H1 (cell line): ENCODE results near the gene ATAT1. TPM values are rescaled to one million over a fixed set of nuclear protein-coding genes. Genes with fewer than 3 reads are reported as not detected.

Source experiments
- CTCF ChIA-PET: fragments of 300-600 bp; sonication (Branson Sonifier 250); formaldehyde crosslinking; loops from one replicate; lab custom pipeline; 2021; ENCODE audit not compliant: partially characterized antibody; lab: Charles Lee
- POLR2A ChIA-PET: fragments of 300-600 bp; sonication (Branson Sonifier 250); formaldehyde crosslinking; loops from one replicate; lab custom pipeline; 2021; ENCODE audit warnings: inconsistent platforms; ENCODE audit not compliant: partially characterized antibody; lab: Charles Lee
- DNase-seq, 2 experiments: peaks; one replicate each; pipeline versions ENCODE4 v3.0.0 to v3.0.0-alpha.2; 2010 to 2022; ENCODE audit warnings: low spot score in 2 of 2, low read depth in 1 of 2, mixed read lengths in 1 of 2
- FAIRE-seq: peaks from 2 replicates; lab custom pipeline; 2011; peaks lifted over from hg19 to GRCh38; lab: Jason Lieb, UNC
- H2AFZ ChIP-seq: 2 replicates; pipeline ENCODE4 v1.8.1; 2012; ENCODE audit warnings: low read length, inconsistent platforms
- H2AK5ac ChIP-seq: 2 replicates; pipeline ENCODE4 v1.6.1; 2013; ENCODE audit warnings: low read depth, low read length
- H2BK120ac ChIP-seq: replicated peaks from 2 replicates; pipeline ENCODE3; 2013; ENCODE audit warnings: low read depth, low read length, inconsistent platforms
- H2BK12ac ChIP-seq: 2 replicates; pipeline ENCODE4 v1.6.1; 2013; ENCODE audit warnings: low read depth, low read length
- H2BK15ac ChIP-seq: 2 replicates; pipeline ENCODE4 v1.6.1; 2013; ENCODE audit warnings: low read length
- H2BK20ac ChIP-seq: 2 replicates; pipeline ENCODE4 v1.6.1; 2013; ENCODE audit warnings: low read length
- H2BK5ac ChIP-seq: 2 replicates; pipeline ENCODE4 v1.6.1; 2013; ENCODE audit warnings: low read depth, low read length
- H3K14ac ChIP-seq: 2 replicates; pipeline ENCODE4 v1.6.1; 2013; ENCODE audit warnings: inconsistent platforms; ENCODE audit not compliant: insufficient read length
- H3K18ac ChIP-seq: 2 replicates; pipeline ENCODE4 v1.6.1; 2013; ENCODE audit warnings: low read length; ENCODE audit errors: extremely low read depth
- H3K23ac ChIP-seq: 2 replicates; pipeline ENCODE4 v1.6.1; 2013; ENCODE audit warnings: inconsistent platforms; ENCODE audit not compliant: insufficient read length
- H3K23me2 ChIP-seq: 2 replicates; pipeline ENCODE4 v1.6.1; 2013; ENCODE audit warnings: low read depth, low read length
- H3K27ac ChIP-seq: 2 replicates; pipeline ENCODE4 v1.6.1; 2011; ENCODE audit warnings: low read depth, low read length, inconsistent platforms
- H3K27me3 ChIP-seq, 4 experiments: replicated peaks in 1 of 4; 1 replicate in 1 of 4; 2 replicates in 3 of 4; pipeline versions ENCODE4 v1.6.1 to v1.8.1; 2011 to 2013; ENCODE audit warnings: low read length in 3 of 4, mild to moderate bottlenecking in 3 of 4, inconsistent platforms in 2 of 4, mixed read lengths in 2 of 4, moderate library complexity in 1 of 4; ENCODE audit not compliant: control insufficient read depth in 3 of 4, insufficient read depth in 3 of 4; ENCODE audit errors: extremely low read depth in 1 of 4
- H3K36me3 ChIP-seq, 4 experiments: 2 replicates each; pipeline versions ENCODE4 v1.6.1 to v1.8.1; 2011 to 2013; ENCODE audit warnings: mild to moderate bottlenecking in 4 of 4, low read length in 3 of 4, moderate library complexity in 2 of 4, control low read depth in 1 of 4, inconsistent platforms in 1 of 4; ENCODE audit not compliant: insufficient read depth in 4 of 4, control insufficient read depth in 2 of 4
- H3K4ac ChIP-seq: replicated peaks from 2 replicates; pipeline ENCODE3; 2013; ENCODE audit warnings: low read length, low read depth, mixed read lengths, inconsistent platforms; ENCODE audit not compliant: insufficient read length
- H3K4me1 ChIP-seq, 4 experiments: replicated peaks in 1 of 4; 1 replicate in 1 of 4; 2 replicates in 3 of 4; pipeline versions ENCODE4 v1.6.1 to v1.8.1; 2011 to 2013; ENCODE audit warnings: low read length in 3 of 4, inconsistent platforms in 2 of 4, mixed read lengths in 1 of 4; ENCODE audit not compliant: insufficient read depth in 4 of 4, control insufficient read depth in 3 of 4
- H3K4me2 ChIP-seq, 2 experiments: 2 replicates each; pipeline versions ENCODE4 v1.6.1 to v1.8.1; 2011 to 2013; ENCODE audit warnings: low read depth in 2 of 2, low read length in 2 of 2, control low read depth in 1 of 2, inconsistent platforms in 1 of 2, mild to moderate bottlenecking in 1 of 2; ENCODE audit not compliant: insufficient read depth in 1 of 2
- H3K4me3 ChIP-seq, 4 experiments: fragments of 200-600, 300-600 bp in 1 of 4; sonication (generic), shearing (Covaris generic), sonication (Bioruptor Twin) in 1 of 4; 2 replicates each; pipeline versions ENCODE4 v1.5.1 to v1.8.1; 2011 to 2016; ENCODE audit warnings: low read length in 4 of 4, low read depth in 3 of 4, control low read depth in 2 of 4, inconsistent platforms in 2 of 4, mild to moderate bottlenecking in 2 of 4, mixed read lengths in 1 of 4, moderate library complexity in 1 of 4; ENCODE audit not compliant: insufficient read depth in 2 of 4; ENCODE audit errors: extremely low read depth in 1 of 4
- H3K56ac ChIP-seq: replicated peaks from 2 replicates; pipeline ENCODE3; 2013; ENCODE audit warnings: low read depth, mild to moderate bottlenecking, mixed read lengths, low read length, inconsistent platforms; ENCODE audit not compliant: insufficient read length
- H3K79me1 ChIP-seq: 2 replicates; pipeline ENCODE4 v1.6.1; 2013; ENCODE audit warnings: low read depth, low read length, control low read depth
- H3K79me2 ChIP-seq, 2 experiments: 2 replicates each; pipeline versions ENCODE4 v1.6.1 to v1.8.1; 2012 to 2013; ENCODE audit warnings: low read length in 2 of 2, mild to moderate bottlenecking in 2 of 2, inconsistent platforms in 1 of 2; ENCODE audit not compliant: insufficient read depth in 2 of 2, control insufficient read depth in 1 of 2
- H3K9ac ChIP-seq, 4 experiments: replicated peaks in 1 of 4; 1 replicate in 1 of 4; 2 replicates in 3 of 4; pipeline versions ENCODE4 v1.6.1 to v1.8.1; 2011 to 2013; ENCODE audit warnings: low read depth in 3 of 4, low read length in 3 of 4, control low read depth in 2 of 4, mild to moderate bottlenecking in 2 of 4, moderate library complexity in 2 of 4, inconsistent platforms in 1 of 4; ENCODE audit errors: extremely low read depth in 1 of 4
- H3K9me3 ChIP-seq, 2 experiments: 2 replicates each; pipeline versions ENCODE4 v1.6.1 to v1.8.1; 2012 to 2013; ENCODE audit warnings: mild to moderate bottlenecking in 2 of 2, moderate library complexity in 2 of 2, control low read depth in 1 of 2, inconsistent platforms in 1 of 2, low read depth in 1 of 2, low read length in 1 of 2, mixed read lengths in 1 of 2; ENCODE audit not compliant: insufficient read depth in 2 of 2
- H4K20me1 ChIP-seq, 2 experiments: replicated peaks in 1 of 2; 2 replicates each; pipeline versions ENCODE3 to v1.8.1; 2011 to 2013; ENCODE audit warnings: inconsistent platforms in 2 of 2, low read length in 2 of 2, mild to moderate bottlenecking in 1 of 2; ENCODE audit not compliant: insufficient read depth in 2 of 2, control insufficient read depth in 1 of 2
- H4K5ac ChIP-seq: 2 replicates; pipeline ENCODE4 v1.6.1; 2013; ENCODE audit warnings: low read length, low read depth, mixed read lengths, inconsistent platforms; ENCODE audit not compliant: insufficient read length
- H4K8ac ChIP-seq: 2 replicates; pipeline ENCODE4 v1.8.0; 2013; ENCODE audit warnings: mild to moderate bottlenecking, moderate library complexity, low read length, inconsistent platforms; ENCODE audit not compliant: insufficient read depth; ENCODE audit errors: extremely low read depth
- H4K91ac ChIP-seq: replicated peaks from 2 replicates; pipeline ENCODE3; 2013; ENCODE audit warnings: low read length, mixed read lengths, inconsistent platforms; ENCODE audit not compliant: insufficient read length
- CHD1 ChIP-seq: IDR thresholded peaks from 2 replicates; pipeline ENCODE4 v1.6.1; 2012; ENCODE audit warnings: low read depth, low read length, improper control_type of control experiment
- SAP30 ChIP-seq: fragments of 300-600 bp; sonication (generic); IDR thresholded peaks from 2 replicates; pipeline ENCODE4 v1.7.1; 2012; ENCODE audit warnings: low read length, moderate library complexity, mild to moderate bottlenecking, inconsistent platforms; ENCODE audit not compliant: insufficient read depth, insufficient replicate concordance
- SP4 ChIP-seq: IDR thresholded peaks from 2 replicates; pipeline ENCODE4 v1.6.1; 2012; ENCODE audit warnings: low read length, inconsistent platforms
- WGBS, 2 experiments: shearing (Covaris generic) in 1 of 2; methylation state at CpG; one replicate each; pipeline versions ENCODE4 v1.1.6 to v1.1.7; 2013 to 2015; ENCODE audit warnings: low lambda C conversion rate in 2 of 2, mixed read lengths in 2 of 2, inconsistent platforms in 1 of 2, low coverage in 1 of 2, missing lambda C conversion rate in 1 of 2; ENCODE audit not compliant: insufficient replicate concordance in 2 of 2, insufficient coverage in 1 of 2, insufficient read length in 1 of 2; ENCODE audit errors: extremely low coverage in 1 of 2, missing lambda C conversion rate in 1 of 2; 5-methylcytosine and 5-hydroxymethylcytosine counted together
- polyA plus RNA-seq, 7 experiments: library from polyadenylated mRNA; depleted of rRNA in 3 of 7; stranded (reverse) in 5 of 7; unstranded in 2 of 7; fragments of >200 nt in 5 of 7; fragments of 200-250 nt in 2 of 7; gene quantifications; 1 replicate in 5 of 7; 2 replicates in 1 of 7; 4 replicates in 1 of 7; pipeline versions ENCODE4 v1.2.1 to v1.2.3, GENCODE V29; 2011 to 2013; ENCODE audit warnings: missing spikeins in 2 of 7, mixed read lengths in 2 of 7
- total RNA-seq: library from RNA; stranded (reverse); fragmentation: NEBNext Ultra II Directional; extraction: Animal tissue kit (Norgen Biotek cat#: 25700); gene quantifications from 2 replicates; pipeline ENCODE4 v1.2.1, GENCODE V29; 2021

ATAT1 gene
- total and polyA plus RNA-seq, 2 of the 8 experiments (the other 6 are each of a cell fraction or from before 2014, with no cell fraction given) = 14.4 to 14.6 TPM

DNA sequence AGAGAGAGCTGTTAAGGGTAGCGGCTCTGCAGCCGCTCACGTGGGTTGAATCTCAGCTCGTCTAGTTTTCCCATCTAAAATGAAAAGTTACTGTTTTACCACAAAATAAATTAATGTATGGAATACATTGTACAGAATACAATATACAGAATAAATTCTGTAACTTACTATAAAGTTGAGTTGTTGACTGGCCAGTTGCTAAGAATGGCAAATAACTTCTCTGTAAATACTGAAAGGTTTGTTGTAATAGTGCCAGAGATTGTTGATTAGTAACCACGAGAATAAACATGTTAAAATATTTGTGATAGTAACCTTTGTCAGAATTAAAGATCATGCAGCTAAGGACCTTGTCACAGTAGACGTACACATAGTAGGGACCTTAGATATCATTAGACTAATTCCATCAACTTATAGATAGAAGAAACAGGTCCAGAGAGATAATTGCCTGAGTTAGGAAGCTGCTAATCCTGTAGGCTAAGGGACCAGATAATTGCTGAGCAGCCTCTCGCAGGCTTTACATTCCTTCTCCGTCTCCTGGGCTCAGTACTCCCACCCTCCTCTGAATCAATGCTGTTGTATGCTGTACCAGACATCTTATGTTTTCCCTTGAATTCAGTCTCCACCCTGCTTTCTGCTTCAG is 64.7 kb downstream of the ATAT1 start:
- Histone ChIP-seq H2BK15ac (no peak overlapping the region), H3K23ac (no peak overlapping the region), H2AK5ac (no peak overlapping the region), H3K4me1 (peaks cover 0 to 17% (median 12%) of the 10 kb centered on the region in 4 experiments; a peak in 6 of 7 replicates), H2AFZ (0 out of 2 replicates have a peak overlapping the region, but pooled peaks have one; percentile 37), H4K20me1 (no peaks in the 10 kb centered on the region), H4K91ac (no peak overlapping the region), H4K8ac (no peak overlapping the region), H3K23me2 (peaks cover 7% of the 10 kb centered on the region), H3K18ac (no peak overlapping the region), H2BK120ac (no peak overlapping the region), H3K36me3 (no peaks in the 10 kb centered on the region; a peak in 1 of 8 replicates), H3K27ac (no peak overlapping the region), H2BK5ac (no peak overlapping the region; the same call in 1 of the 2 replicates), H3K9ac (no peak overlapping the region), H3K56ac (no peak overlapping the region), H3K4ac (no peak overlapping the region), H3K27me3 (no peaks in the 10 kb centered on the region), H4K5ac (peak overlapping the region; percentile 41), H2BK20ac (no peak overlapping the region), H3K14ac (no peak overlapping the region), H3K79me2 (peaks cover 0 to 3% of the 10 kb centered on the region in 2 experiments; a peak in 1 of 4 replicates), H2BK12ac (no peak overlapping the region), H3K79me1 (no peaks in the 10 kb centered on the region), H3K4me2 (peak overlapping the region; percentile 82 to 94), H3K9me3 (no peaks in the 10 kb centered on the region), H3K4me3 (peak overlapping the region; percentile 86 to 92 (median 88))
- WGBS, 2 experiments = 33% methylated on average over 8 of the region's 8 CpGs; no CpG with 5 or more reads in 1 of the 2 experiments
- TF ChIP-seq CHD1 = no peak
- TF ChIP-seq SP4 = no peak
- TF ChIP-seq SAP30 = no peak
- ChIA-PET POLR2A (interaction anchor here (0.9 to 26.7 kb wide), 9 partner anchors 8 to 77 kb away, joined by 3 to 732 read pairs (median 6); partner anchors contain the start of genes DHX16, FLOT1, IER3 and MDC1), CTCF (interaction anchor here (0.6 to 2.7 kb wide), 7 partner anchors 10 to 40 kb away, joined by 3 to 12 read pairs (median 6); partner anchors contain the start of gene MDC1)
- DNase-seq = no peak
- no peak for FAIRE-seq
